ENCODE data around the gene SHC4. TPM values are rescaled to one million over a fixed set of nuclear protein-coding genes. Genes with fewer than 3 reads are reported as not detected.
"Not testable (repeated sequence)": the region's sequence is repeated elsewhere in the genome, so short reads cannot be mapped to it uniquely, and the experiment has no call there.

SHC4 gene
- total RNA-seq, 3 donors from 2014 or later = 1.7 to 2.3 (median 2.2) TPM

GRCh38 chr15:48978638-48979037 is 14.9 kb upstream of the SHC4 start:
- Mint-ChIP-seq H3K4me3 (no peak overlapping the region), H3K27me3 (ENCODE audit: low read depth) (peaks cover 21% of the 10 kb centered on the region), H3K9me3 (no peaks in the 10 kb centered on the region), H3K4me1 (ENCODE audit: low read depth) (peaks cover 3% of the 10 kb centered on the region), H3K36me3 (ENCODE audit: insufficient read depth) (no peaks in the 10 kb centered on the region)
- ATAC-seq (no peak), DNase-seq (no peak)

GRCh38 chr15:48976444-48977088 is 12.8 kb upstream of the SHC4 start:
- ATAC-seq (no peak), DNase-seq (no peak)

DNA sequence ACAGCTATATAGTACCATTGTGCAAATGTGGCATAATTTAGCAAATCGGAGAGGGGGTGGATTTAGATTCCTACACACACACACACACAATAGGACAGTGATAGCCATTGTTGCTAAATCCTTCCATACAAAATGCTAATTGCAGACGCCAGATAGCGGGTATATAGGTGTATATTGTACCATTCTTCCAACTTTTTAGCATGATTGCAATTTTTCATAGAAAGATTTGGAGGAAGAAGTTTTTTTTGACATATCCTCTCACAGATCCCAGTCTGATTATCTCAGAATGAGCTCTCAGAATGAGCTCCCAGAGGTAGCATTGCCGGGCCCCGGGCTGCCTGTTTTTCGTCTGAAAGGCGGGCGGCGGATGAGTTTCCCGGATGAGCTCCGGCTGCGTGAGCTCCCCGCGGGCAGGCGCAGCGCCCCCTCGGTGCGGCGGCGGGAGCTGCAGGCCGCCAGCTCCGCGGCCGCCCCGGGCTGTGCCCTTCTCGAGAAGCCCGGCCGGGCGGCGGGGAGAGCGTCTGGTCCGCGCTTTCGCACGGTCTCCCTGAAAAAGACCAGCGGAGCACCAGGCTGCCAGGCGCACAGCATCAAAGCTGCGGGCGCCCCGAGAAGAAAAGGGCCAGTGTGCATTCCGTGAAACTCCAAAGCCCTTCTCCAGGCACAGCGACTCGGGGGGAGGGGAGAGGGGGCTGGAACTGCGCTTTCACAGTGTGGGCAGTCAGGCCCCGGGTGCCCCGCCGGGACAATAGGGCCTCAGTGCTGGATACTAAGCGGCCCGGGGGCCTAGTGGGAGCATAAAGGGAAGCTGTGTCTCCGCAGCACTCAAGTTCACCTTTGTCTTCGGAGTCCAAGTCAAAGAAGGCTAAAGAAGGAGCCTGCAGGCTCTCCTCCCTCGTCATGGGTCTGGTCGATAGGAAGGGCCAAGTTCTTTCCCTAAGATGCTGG is 12.0 kb upstream of the SHC4 start:
- Mint-ChIP-seq H3K36me3 (ENCODE audit: insufficient read depth) (no peaks in the 10 kb centered on the region), H3K27me3 (ENCODE audit: low read depth) (peaks cover 13% of the 10 kb centered on the region)

More at GRCh38 chr15:48976444-48977088, 12.8 kb upstream of the SHC4 start:
- peaks cover 13% of the 10 kb centered on the region for H3K27me3 Mint-ChIP-seq (ENCODE audit: low read depth)
- H3K4me1 Mint-ChIP-seq (ENCODE audit: low read depth) = peaks cover 3% of the 10 kb centered on the region
- no peaks in the 10 kb centered on the region for H3K36me3 Mint-ChIP-seq (ENCODE audit: insufficient read depth)
- H3K9me3 Mint-ChIP-seq = no peaks in the 10 kb centered on the region
- peak overlapping the region; percentile 62 for H3K4me3 Mint-ChIP-seq

DNA sequence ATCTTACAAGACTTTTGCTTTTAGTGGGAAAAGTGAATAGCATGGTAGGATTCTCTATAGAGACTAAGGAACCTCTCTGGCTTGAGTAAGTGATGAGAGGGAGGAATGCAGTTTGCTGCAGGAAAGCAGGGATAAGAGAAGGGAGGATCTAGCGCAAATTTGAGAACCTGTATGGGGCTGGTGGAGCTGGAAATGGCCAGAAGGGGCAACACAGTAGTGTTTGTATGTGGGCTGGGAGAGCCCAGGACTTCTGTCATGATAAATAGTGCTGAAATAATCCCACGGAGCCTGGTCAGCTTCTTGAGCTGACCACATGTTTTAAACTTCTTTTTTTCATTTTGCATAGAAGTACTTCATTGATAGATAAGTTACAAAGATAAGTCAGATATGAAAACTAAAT is 11.2 kb upstream of the SHC4 start:
- Mint-ChIP-seq H3K36me3 (ENCODE audit: insufficient read depth) (no peaks in the 10 kb centered on the region), H3K4me3 (no peak overlapping the region), H3K27me3 (ENCODE audit: low read depth) (peaks cover 16% of the 10 kb centered on the region), H3K9me3 (no peaks in the 10 kb centered on the region), H3K4me1 (ENCODE audit: low read depth) (peaks cover 3% of the 10 kb centered on the region)
- ATAC-seq (no peak), DNase-seq (no peak)

More for the DNA sequence above, 12.0 kb upstream of the SHC4 start:
- Mint-ChIP-seq H3K4me3 (peak overlapping the region; percentile 62), H3K9me3 (no peaks in the 10 kb centered on the region), H3K4me1 (ENCODE audit: low read depth) (peaks cover 3% of the 10 kb centered on the region)
- ATAC-seq = peak; percentile 99
- peak; percentile 61 for DNase-seq

DNA sequence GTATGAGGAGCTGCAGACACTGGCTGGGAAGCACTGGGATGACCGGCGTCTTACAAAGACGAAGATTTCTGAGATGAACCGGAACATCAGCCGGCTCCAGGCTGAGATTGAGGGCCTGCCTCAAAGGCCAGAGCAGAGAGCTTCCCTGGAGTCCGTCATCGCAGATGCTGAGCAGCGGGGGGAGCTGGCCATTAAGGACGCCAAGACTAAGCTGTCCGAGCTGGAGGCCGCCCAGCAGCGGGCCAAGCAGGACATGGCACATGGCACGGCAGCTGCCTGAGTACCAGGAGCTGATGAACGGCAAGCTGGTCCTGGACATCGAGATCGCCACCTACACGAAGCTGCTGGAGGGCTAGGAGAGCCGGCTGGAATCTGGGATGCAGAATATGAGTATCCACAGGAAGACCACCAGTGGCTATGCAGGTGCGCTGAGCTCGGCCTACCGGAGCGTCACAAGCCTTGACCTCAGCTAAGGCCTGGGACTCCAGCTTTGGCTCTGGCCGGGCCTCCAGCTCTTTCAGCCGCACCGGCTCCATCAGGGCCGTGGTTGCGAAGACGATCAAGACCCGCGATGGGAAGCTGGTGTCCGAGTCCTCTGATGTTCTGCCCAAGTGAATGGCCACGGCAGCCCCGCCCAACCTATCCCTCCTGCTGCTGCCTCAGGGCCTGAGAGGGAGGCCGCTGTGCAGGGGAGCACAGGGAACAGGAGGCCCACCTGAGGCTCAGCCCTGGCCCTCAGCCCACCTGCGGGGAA is 9.2 kb upstream of the SHC4 start:
- H3K36me3 Mint-ChIP-seq (ENCODE audit: insufficient read depth) = no peaks in the 10 kb centered on the region
- no peak overlapping the region for H3K4me3 Mint-ChIP-seq
- H3K4me1 Mint-ChIP-seq (ENCODE audit: low read depth) = peaks cover 3% of the 10 kb centered on the region
- no peak for DNase-seq
- no peaks in the 10 kb centered on the region for H3K9me3 Mint-ChIP-seq
- H3K27me3 Mint-ChIP-seq (ENCODE audit: low read depth) = peaks cover 14% of the 10 kb centered on the region
- ATAC-seq = no peak

GRCh38 chr15:48970926-48971325 is 7.2 kb upstream of the SHC4 start:
- not testable (repeated sequence) for H3K4me3 Mint-ChIP-seq; ATAC-seq; DNase-seq; H3K9me3 Mint-ChIP-seq; H3K36me3 Mint-ChIP-seq (ENCODE audit: insufficient read depth)
- H3K27me3 Mint-ChIP-seq (ENCODE audit: low read depth) = peaks cover 15% of the 10 kb centered on the region
- peaks cover 15% of the 10 kb centered on the region for H3K4me1 Mint-ChIP-seq (ENCODE audit: low read depth)

GRCh38 chr15:48968066-48968465 is 4.3 kb upstream of the SHC4 start:
- H3K4me3 Mint-ChIP-seq = no peak overlapping the region
- H3K9me3 Mint-ChIP-seq = no peaks in the 10 kb centered on the region
- H3K4me1 Mint-ChIP-seq (ENCODE audit: low read depth) = peaks cover 31% of the 10 kb centered on the region
- H3K27me3 Mint-ChIP-seq (ENCODE audit: low read depth) = peaks cover 37% of the 10 kb centered on the region
- DNase-seq = no peak
- peaks cover 2% of the 10 kb centered on the region for H3K36me3 Mint-ChIP-seq (ENCODE audit: insufficient read depth)
- no peak for ATAC-seq

DNA sequence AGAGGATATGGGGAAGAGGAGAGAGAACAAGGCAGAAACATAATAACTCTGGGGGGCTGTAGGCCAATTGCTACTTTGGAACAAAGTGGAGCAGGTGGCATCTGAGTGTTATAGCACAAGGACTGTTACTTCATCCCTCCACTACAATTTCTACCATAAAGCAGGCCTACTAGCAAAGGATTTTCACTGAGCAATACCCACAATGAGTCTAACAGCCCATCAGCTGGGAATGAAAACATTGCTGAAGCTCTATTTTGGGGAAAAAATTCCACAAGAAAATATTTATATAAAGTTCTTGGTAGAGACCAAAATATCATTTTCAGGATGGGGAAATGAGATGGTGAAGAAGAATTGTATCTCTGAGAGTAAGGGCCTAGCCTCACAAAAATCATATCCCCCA is 3.6 kb upstream of the SHC4 start:
- no peak for ATAC-seq
- Mint-ChIP-seq H3K4me1 (ENCODE audit: low read depth) (peaks cover 32% of the 10 kb centered on the region), H3K4me3 (no peak overlapping the region), H3K27me3 (ENCODE audit: low read depth) (peaks cover 43% of the 10 kb centered on the region), H3K9me3 (no peaks in the 10 kb centered on the region), H3K36me3 (ENCODE audit: insufficient read depth) (peaks cover 2% of the 10 kb centered on the region)
- DNase-seq = no peak

- DNase-seq (no peak), ATAC-seq (peak; percentile 86 to 87)
- no peaks in the 10 kb centered on the region for H3K9me3 Mint-ChIP-seq
- H3K27me3 Mint-ChIP-seq (ENCODE audit: low read depth) = peaks cover 41% of the 10 kb centered on the region
- H3K36me3 Mint-ChIP-seq (ENCODE audit: insufficient read depth) = peaks cover 2% of the 10 kb centered on the region
- H3K4me3 Mint-ChIP-seq = no peak overlapping the region
- peaks cover 32% of the 10 kb centered on the region for H3K4me1 Mint-ChIP-seq (ENCODE audit: low read depth)
Observed at GRCh38 chr15:48966595-48967301, 3.0 kb upstream of the SHC4 start.

DNA sequence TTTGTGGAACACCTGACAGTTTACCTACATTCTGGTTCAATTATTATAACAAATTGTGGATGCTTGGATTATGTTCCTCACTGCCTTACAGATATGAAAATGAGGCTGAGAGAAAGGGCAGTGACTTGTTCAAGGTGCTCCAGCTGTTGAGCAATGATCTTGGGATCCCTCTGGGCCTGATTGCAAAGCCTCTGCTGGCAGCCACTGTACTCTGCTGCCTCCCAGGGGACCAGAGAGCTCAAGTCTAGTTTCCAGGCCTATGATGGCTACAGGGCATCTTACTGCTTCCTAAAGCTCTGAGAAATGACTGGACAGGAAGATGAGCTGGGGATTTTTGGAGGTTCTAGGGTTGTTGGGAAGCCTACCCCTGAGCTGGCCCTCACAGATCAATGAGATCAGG is 2.3 kb upstream of the SHC4 start:
- H3K9me3 Mint-ChIP-seq = no peaks in the 10 kb centered on the region
- peaks cover 2% of the 10 kb centered on the region for H3K36me3 Mint-ChIP-seq (ENCODE audit: insufficient read depth)
- peaks cover 48% of the 10 kb centered on the region for H3K27me3 Mint-ChIP-seq (ENCODE audit: low read depth)
- H3K4me3 Mint-ChIP-seq = no peak overlapping the region
- H3K4me1 Mint-ChIP-seq (ENCODE audit: low read depth) = peaks cover 32% of the 10 kb centered on the region
- DNase-seq (no peak), ATAC-seq (no peak)

GRCh38 chr15:48964898-48965297 is 1.2 kb upstream of the SHC4 start:
- Mint-ChIP-seq H3K4me1 (ENCODE audit: low read depth) (peaks cover 32% of the 10 kb centered on the region), H3K4me3 (peak overlapping the region; percentile 17), H3K27me3 (ENCODE audit: low read depth) (peaks cover 43% of the 10 kb centered on the region), H3K36me3 (ENCODE audit: insufficient read depth) (peaks cover 2% of the 10 kb centered on the region), H3K9me3 (no peaks in the 10 kb centered on the region)
- ATAC-seq = no peak
- DNase-seq = no peak

GRCh38 chr15:48962662-48963523 is 826 bp downstream of the SHC4 start:
- Mint-ChIP-seq H3K36me3 (ENCODE audit: insufficient read depth) (peaks cover 2% of the 10 kb centered on the region), H3K4me1 (ENCODE audit: low read depth) (peaks cover 32% of the 10 kb centered on the region), H3K4me3 (peak overlapping the region; percentile 70), H3K27me3 (ENCODE audit: low read depth) (peaks cover 43% of the 10 kb centered on the region), H3K9me3 (no peaks in the 10 kb centered on the region)
- ATAC-seq (peak; percentile 34 to 48), DNase-seq (no peak)

DNA sequence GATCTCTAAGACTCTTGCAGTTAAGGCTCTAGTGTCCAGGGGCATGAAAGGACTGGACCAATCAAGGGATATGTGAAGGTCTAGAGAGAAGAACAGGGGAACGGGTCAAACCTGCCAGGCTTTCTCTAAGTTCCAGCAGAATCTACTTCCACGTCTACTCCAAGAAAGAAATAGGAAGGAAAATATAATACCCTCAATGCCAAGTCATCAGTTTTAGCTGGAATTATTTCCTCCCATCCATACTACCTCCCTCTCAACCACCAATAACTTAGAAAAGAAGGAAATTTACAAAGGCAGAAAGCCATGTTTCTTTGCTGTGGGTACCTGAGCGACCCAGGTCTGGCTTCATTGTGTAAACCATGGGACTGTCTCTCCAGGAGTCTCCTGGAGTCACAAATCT is 7.8 kb downstream of the SHC4 start:
- ATAC-seq = no peak

More for the DNA sequence above, 7.8 kb downstream of the SHC4 start:
- H3K4me3 Mint-ChIP-seq = no peak overlapping the region
- no peaks in the 10 kb centered on the region for H3K36me3 Mint-ChIP-seq (ENCODE audit: insufficient read depth)
- DNase-seq = no peak
- H3K4me1 Mint-ChIP-seq (ENCODE audit: low read depth) = no peaks in the 10 kb centered on the region
- H3K27me3 Mint-ChIP-seq (ENCODE audit: low read depth) = peaks cover 8% of the 10 kb centered on the region
- H3K9me3 Mint-ChIP-seq = no peaks in the 10 kb centered on the region

Measured in activated T-cell treated with anti-CD3 and anti-CD28 coated beads, Interleukin-2, amount 50 U/mL, for 4 hours (primary cell).